K562 (cell line): ENCODE data around the gene AARSD1. TPM values are rescaled to one million over a fixed set of nuclear protein-coding genes. Genes with fewer than 3 reads are reported as not detected.

Experiments used
- ARNT ChIP-seq, 2 experiments: fragments of 450-650 bp; IDR thresholded peaks; 2 replicates each; pipeline ENCODE4 v1.6.1; 2016; ENCODE audit warnings: mild to moderate bottlenecking in 1 of 2
- CBX2 ChIP-seq: fragments of 200-600 bp; sonication (generic); IDR thresholded peaks from one replicate; pipeline ENCODE4 v1.6.1; 2012; ENCODE audit warnings: mild to moderate bottlenecking, low read length, inconsistent platforms; ENCODE audit not compliant: insufficient read depth, poor library complexity, severe bottlenecking
- ELF1 ChIP-seq: fragments of 200-800 bp; sonication (Bioruptor generic); IDR thresholded peaks from 2 replicates; pipeline ENCODE4 v1.6.1; 2016; ENCODE audit warnings: missing genetic modification characterization, missing compliant biosample characterization
- GABPA ChIP-seq: fragments of 200-800 bp; sonication (Bioruptor generic); conservative IDR thresholded peaks from 2 replicates; pipeline ENCODE4 v1.6.1; 2016; ENCODE audit warnings: low read depth, missing genetic modification characterization, missing compliant biosample characterization
- MAFK ChIP-seq: IDR thresholded peaks from 2 replicates; pipeline ENCODE4 v1.6.1; 2011; ENCODE audit warnings: low read length, improper control_type of control experiment
- MXD1 ChIP-seq: fragments of 250-450 bp; sonication (Bioruptor Pico); IDR thresholded peaks from 2 replicates; pipeline ENCODE4 v1.8.0; 2021; ENCODE audit warnings: borderline replicate concordance, mild to moderate bottlenecking, moderate library complexity; ENCODE audit not compliant: poor library complexity, severe bottlenecking
- PURB ChIP-seq: sonication (generic); formaldehyde crosslinking; IDR thresholded peaks from 2 replicates; pipeline ENCODE4 v1.9.0; 2021; ENCODE audit warnings: low read depth, mild to moderate bottlenecking, missing genetic modification reagents
- RAD51 ChIP-seq: fragments of 450-650 bp; IDR thresholded peaks from 2 replicates; pipeline ENCODE4 v1.7.1; 2016; ENCODE audit warnings: low read depth, mild to moderate bottlenecking, borderline replicate concordance
- SMC3 ChIP-seq: conservative IDR thresholded peaks from 2 replicates; pipeline ENCODE4 v1.6.1; 2011; ENCODE audit warnings: low read depth, low read length, improper control_type of control experiment; ENCODE audit not compliant: insufficient read depth
- USF2 ChIP-seq: sonication (generic); formaldehyde crosslinking; IDR thresholded peaks from 2 replicates; pipeline ENCODE4 v1.5.0; 2020; ENCODE audit warnings: missing genetic modification reagents
- ZNF174 ChIP-seq: fragments of 250-450 bp; sonication (Bioruptor Pico); IDR thresholded peaks from 2 replicates; pipeline ENCODE4 v1.4.0; 2020; ENCODE audit warnings: mild to moderate bottlenecking
- polyA plus RNA-seq, 8 experiments: library from polyadenylated mRNA; depleted of rRNA in 4 of 8; stranded (reverse) in 5 of 8; unstranded in 3 of 8; fragments of >200 nt; fragmentation: Nextera tagmentation in 2 of 8; fragmentation: Illumina TruSeq in 1 of 8; extraction: Ambion mirVana in 2 of 8; extraction: Trizol in 1 of 8; gene quantifications; 2 replicates each; pipeline versions ENCODE4 v1.2.1 to v1.2.3, GENCODE V29; 2011 to 2014; ENCODE audit warnings: inconsistent platforms in 1 of 8, missing spikeins in 1 of 8
- total RNA-seq, 7 experiments: library from RNA; depleted of rRNA in 6 of 7; stranded (reverse); fragments of >200 nt in 6 of 7; fragmentation: Illumina TruSeq in 2 of 7; extraction: Trizol in 2 of 7; gene quantifications; 2 replicates each; pipeline versions ENCODE4 v1.2.1 to v1.2.3, GENCODE V29; 2011 to 2021; ENCODE audit warnings: low replicate concordance in 1 of 7
- TF ChIP-seq, protein P1 (sequence below): sonication (generic); formaldehyde crosslinking; IDR thresholded peaks from 2 replicates; pipeline ENCODE4 v1.8.0; 2022; ENCODE audit warnings: mild to moderate bottlenecking, missing genetic modification reagents
- TF ChIP-seq, protein P2 (sequence below): fragments of 450-650 bp; IDR thresholded peaks from 2 replicates; pipeline ENCODE4 v1.6.1; 2016; ENCODE audit warnings: low read depth, mild to moderate bottlenecking, moderate library complexity

AARSD1 gene
- total and polyA plus RNA-seq, 9 of the 15 experiments (the other 6 are each of a cell fraction or from before 2014, with no cell fraction given): 51.7 to 98.5 (median 68.6) TPM

DNA sequence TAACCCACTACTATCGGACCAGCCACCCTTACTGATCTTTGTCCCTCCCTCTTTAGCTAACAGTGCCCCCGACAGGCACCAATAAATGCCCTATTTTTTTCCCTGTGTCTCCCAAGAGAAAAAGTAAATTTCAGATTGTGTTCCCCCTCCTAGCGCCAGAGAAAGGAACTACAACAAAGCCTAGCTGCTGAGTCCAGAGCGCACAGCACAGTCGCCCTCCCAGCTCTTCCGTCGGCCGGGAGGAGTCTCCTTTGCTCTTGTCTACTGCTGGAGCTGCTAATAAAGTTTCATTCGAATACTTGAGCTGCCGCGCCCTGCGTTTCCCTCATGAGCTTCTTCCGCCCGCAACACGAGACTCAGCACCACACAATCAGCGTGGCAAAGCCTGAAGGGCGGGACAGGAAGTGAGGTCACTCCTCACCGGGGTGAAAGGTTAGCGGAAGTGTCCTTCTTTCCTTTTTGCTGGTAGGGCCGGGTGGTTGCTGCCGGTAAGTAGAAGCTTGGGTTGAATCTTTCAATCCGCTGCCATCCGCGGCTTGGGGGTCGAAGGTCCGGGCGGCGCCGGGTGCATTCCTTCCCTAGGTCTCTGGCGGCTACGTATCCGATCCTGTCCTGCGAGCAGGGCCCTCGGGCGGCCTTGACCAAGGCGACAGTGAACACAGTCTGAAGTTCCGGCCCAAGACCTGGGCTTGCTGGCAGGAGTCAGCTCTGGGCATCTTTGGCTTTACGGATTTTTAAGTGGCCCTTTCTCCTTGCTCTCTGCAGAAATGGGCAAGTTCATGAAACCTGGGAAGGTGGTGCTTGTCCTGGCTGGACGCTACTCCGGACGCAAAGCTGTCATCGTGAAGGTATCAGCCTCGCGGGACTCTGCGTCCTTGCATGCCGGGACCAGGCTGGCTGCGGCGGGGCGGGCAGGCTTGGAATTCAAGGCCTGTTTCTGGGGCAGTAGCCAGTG lies 34.0 kb upstream of the AARSD1 start, which contains the start of gene RPL27 (continued):
- TF ChIP-seq, protein P1, sequence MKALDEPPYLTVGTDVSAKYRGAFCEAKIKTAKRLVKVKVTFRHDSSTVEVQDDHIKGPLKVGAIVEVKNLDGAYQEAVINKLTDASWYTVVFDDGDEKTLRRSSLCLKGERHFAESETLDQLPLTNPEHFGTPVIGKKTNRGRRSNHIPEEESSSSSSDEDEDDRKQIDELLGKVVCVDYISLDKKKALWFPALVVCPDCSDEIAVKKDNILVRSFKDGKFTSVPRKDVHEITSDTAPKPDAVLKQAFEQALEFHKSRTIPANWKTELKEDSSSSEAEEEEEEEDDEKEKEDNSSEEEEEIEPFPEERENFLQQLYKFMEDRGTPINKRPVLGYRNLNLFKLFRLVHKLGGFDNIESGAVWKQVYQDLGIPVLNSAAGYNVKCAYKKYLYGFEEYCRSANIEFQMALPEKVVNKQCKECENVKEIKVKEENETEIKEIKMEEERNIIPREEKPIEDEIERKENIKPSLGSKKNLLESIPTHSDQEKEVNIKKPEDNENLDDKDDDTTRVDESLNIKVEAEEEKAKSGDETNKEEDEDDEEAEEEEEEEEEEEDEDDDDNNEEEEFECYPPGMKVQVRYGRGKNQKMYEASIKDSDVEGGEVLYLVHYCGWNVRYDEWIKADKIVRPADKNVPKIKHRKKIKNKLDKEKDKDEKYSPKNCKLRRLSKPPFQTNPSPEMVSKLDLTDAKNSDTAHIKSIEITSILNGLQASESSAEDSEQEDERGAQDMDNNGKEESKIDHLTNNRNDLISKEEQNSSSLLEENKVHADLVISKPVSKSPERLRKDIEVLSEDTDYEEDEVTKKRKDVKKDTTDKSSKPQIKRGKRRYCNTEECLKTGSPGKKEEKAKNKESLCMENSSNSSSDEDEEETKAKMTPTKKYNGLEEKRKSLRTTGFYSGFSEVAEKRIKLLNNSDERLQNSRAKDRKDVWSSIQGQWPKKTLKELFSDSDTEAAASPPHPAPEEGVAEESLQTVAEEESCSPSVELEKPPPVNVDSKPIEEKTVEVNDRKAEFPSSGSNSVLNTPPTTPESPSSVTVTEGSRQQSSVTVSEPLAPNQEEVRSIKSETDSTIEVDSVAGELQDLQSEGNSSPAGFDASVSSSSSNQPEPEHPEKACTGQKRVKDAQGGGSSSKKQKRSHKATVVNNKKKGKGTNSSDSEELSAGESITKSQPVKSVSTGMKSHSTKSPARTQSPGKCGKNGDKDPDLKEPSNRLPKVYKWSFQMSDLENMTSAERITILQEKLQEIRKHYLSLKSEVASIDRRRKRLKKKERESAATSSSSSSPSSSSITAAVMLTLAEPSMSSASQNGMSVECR (CRISPR knock-in tag): peak; percentile 83
- TF ChIP-seq ELF1 (tag) (peak; percentile 99), PURB (no peak), RAD51 (peak; percentile 67; the same call in 1 of the 2 replicates), GABPA (peak; percentile 99), USF2 (peak; percentile 53; the same call in 1 of the 2 replicates), CBX2 (no peak), MAFK (peak; percentile 59), SMC3 (peak; percentile 73; the same call in 1 of the 2 replicates), MXD1 (CRISPR knock-in tag) (peak; percentile 50), ARNT (IDR thresholded peaks at IDR 0.05) (peak in 1 of 2 experiments; percentile 95; a peak in 3 of 4 replicates), ZNF174 (CRISPR knock-in tag) (no peak)
- TF ChIP-seq, protein P2, sequence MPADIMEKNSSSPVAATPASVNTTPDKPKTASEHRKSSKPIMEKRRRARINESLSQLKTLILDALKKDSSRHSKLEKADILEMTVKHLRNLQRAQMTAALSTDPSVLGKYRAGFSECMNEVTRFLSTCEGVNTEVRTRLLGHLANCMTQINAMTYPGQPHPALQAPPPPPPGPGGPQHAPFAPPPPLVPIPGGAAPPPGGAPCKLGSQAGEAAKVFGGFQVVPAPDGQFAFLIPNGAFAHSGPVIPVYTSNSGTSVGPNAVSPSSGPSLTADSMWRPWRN: 0 out of 2 replicates have a peak, but pooled peaks have one; percentile 20
